Amniotic stem cell (primary cell): ENCODE data around the gene CNOT6.
"Not testable (repeated sequence)": the region's sequence is repeated elsewhere in the genome, so short reads cannot be mapped to it uniquely, and the experiment has no call there.

Experiments
- DNase-seq: peaks from one replicate; lab custom pipeline; 2025; lab: John Stamatoyannopoulos, UW

Gene CNOT6

DNA sequence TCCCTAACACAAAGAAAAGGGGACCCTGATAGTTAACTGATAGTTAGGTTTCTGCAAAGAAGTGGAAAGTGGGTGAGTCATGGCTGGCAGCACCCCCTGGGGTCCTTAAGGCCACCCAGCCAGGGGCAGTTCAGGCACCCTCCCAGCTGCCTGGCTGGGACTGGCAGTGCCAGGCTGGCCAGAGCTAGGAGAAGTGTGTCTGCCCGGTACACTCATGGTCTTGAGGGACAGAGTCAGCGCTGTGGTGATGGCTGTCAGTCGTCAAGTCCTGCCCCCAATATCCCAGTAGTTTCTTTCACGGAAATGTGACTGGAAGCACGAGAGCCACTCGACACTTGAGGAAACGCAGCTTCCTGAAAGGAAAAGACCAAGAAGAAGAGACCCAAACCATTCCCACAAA is 22.3 kb upstream of the CNOT6 start:
- DNase-seq: no peak

DNA sequence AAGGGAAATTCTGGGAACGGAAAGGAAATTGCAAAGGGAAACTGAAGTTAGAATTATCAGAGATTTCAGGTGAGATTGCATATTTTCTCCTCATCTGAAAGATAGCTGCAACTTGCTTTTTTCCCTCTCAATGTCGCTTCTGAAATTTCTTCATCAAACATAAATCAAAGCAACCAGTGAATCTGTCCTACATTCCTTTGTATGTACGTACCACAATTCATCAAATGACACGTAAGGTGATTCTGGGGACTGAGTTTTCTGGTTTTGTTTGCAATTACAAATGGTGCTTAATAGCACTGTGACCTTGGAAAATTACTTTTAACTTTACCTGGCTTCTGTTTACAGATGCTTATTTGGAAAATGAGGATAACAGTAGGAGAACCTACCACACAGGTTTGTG is 21.9 kb upstream of the CNOT6 start:
- DNase-seq: no peak

DNA sequence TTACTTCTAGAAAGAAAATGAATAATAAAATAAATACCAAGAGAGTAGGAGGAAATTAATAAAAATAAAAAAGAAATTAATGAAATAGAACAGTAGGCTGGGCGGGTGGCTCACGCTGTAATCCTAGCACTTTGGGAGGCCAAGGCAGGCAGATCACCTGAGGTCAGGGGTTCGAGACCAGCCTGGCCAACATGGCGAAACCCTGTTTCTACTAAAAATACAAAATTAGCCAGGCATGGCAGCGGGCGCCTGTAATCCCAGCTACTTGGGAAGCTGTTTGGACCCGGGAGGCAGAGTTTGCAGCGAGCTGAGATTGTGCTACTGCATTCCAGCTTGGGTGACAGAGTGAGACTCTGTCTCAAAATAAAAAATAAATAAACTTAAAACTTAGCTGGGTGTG is 20.8 kb upstream of the CNOT6 start:
- not testable (repeated sequence) for DNase-seq

DNA sequence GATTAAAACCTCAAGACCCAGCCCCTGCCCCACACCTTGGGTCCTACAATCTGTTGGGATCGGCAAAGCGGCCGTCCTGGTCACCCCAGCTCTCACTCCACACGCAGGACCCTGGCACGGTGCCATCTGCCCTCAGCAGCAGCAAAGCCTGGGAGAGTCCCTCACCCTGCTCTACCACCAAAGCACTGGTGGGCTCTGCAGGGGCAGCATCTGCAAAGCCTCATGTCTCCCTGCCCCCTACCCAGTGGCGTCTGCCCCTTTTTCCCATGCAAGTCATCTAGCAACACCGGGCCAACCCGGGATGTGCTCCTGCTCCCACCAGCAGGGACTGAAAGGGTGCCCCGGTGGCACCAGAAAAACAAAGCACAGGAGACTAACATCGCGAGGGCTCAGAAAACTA is 19.6 kb upstream of the CNOT6 start:
- no peak for DNase-seq

DNA sequence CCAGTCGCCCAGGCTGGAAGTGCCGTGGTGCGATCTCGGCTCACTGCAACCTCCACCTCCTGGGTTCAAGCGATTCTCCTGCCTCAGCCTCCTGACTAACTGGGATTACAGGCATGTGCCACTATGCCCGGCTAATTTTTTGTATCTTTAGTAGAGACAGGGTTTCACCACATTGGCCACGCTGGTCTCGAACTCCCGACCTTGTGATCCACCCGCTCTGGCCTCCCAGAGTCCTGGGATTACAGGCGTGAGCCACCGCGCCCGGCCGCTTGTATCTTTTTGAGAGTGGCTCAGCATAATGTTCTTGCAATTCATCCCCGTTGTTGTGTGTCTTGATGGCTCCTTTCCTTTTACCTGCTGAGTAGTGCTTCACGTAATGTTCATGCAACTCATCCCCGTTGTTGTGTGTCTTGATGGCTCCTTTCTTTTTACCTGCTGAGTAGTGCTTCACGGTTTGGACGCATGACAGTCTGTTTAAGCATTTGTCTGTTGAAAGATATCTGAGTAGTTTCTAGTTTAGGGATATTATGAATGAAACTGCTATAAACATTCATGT is 18.1 kb upstream of the CNOT6 start:
- not testable (repeated sequence) for DNase-seq

DNA sequence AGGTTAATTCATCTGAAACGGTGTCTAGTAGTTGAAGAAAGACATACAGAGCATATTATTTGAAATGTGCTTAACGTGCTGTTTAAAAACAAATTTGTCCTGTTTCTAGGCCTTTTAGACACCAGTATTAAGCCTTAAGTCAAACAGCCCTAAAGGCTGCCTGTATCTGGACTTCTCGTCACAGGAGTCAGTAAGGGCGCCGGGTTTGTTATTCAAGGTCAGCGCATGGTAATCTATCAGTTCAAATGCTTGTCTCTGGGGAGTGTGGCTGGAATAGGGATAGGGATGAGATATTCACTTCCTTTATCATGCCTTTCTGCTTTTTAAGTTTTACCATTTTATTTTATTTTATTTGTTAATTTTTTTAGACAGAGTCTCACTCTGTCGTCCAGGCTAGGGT is 9.4 kb upstream of the CNOT6 start:
- DNase-seq: no peak

DNA sequence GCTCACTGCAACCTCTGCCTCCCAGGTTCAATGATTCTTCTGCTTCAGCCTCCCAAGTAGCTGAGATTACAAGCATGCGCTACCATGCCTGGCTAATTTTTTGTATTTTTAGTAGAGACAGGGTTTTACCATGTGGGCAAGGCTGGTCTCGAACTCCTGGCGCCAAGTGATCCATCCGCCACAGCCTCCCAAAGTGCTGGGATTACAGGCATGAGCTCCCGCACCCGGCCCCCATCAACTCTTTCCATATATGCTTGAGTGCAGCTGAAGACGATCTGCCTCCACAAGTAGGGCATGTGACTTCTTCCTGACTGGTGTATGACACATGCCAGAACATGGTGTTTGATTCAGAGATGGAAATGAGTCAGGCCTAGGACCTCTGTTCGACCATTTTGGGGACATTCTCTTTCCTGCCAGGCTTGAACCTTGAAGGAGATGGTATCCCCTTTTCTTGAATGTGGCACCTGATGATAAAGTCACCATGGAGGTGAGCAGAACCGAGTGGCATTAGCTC is 7.5 kb upstream of the CNOT6 start:
- DNase-seq: no peak

DNA sequence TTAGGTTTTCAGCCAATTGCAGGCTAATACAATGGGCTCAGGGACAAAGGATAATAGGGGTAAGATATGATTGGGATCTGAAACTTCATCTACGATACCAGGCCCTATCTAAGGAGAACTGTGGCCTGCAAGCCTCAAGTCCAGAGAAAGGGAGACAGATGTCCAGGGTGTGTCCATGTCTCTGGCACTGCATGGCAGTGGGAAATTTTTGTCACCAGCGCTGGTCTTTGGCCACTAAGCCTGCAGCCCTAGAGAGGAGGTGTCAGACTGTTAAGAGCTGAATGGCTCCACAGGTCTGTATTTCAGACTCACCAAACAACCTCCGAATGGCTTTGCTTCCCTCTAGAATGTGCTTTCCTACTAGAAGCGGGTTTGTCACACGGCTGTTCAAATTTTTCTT is 6.6 kb upstream of the CNOT6 start:
- no peak for DNase-seq

DNA sequence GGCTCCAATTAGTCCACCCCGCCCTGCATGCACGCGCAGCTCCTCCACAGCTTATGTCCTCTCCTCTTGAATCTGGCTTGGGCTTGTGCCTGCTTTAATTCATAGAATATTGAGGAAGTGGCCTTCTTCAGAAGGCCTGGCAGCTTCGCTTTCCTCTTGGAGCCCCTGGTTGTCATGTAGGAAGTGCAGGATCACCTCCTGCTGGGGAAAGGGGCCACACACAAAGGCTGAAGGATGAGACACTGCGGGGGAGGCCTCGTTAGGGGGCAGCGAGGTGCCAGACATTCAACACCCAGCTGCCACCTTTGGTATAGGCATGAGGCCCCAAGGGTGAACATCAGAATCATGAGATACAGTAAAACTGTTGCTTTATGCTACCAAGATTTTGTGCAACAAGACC is 2.7 kb upstream of the CNOT6 start:
- DNase-seq: no peak

DNA sequence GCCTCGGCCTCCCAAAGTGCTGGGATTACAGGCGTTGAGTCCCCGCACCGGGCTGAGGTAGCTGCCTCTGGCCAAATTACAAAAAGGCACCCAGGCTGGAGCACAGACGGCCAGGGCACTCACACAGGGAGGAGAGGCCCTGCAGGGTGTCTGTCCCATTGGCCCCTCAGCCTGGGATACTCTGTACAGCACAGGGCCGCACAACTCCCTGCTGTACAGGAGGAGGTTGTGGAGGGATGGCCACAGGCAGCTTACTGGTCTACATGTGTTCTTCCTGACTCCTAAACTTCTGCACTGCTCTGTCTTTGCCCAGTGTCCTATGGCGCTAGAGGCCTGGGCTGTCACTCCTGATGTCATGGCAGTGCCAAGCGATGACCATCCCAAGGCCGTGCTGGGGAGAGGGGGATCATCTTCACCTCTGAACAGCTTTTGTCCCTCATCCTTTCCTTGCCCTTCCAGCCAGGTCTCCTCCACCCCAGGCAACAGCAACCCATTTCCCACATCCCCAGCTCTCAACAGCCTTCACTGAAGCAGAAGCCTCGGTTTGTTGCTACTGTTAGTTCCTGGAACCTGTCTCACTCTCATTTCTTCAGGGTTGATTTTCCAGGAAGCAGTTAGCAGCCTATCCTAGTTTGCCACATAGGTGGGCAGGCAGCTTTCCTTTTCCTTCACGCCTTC is 1.8 kb upstream of the CNOT6 start:
- DNase-seq: no peak

DNA sequence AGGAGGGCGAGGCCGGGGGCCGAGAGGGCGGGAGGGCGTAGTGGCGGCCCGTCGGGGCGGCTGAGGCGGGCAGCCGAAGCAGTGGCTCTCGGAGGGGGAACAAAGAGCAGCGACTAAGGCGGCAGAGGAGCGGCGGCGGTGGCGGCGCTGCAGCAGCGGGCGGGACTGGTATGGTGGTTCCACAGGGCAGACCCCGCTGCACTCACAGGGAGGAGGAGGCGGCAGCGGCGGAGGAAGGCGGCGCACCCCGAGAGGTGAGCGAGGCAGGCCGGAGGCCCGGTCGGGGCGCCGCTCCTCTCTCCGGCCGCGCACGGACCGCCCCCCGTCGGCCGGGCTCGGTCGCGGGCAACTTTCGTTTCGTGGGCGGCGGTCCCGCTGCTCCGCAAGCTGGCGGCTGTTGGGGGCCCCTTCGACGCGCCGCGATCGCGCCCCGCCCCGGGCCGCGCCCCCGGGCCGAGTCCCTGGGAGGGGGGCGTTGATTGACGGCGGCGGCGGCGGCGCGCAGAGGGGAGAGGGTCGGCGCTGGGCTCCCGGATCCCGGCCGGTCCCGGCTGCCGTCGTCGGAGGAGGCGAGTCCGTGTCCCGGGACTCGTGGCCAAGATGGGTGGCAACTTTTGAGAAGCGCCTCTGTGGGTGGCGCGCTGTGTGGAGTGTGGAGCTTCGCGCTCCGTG is 467 bp downstream of the CNOT6 start:
- no peak for DNase-seq

DNA sequence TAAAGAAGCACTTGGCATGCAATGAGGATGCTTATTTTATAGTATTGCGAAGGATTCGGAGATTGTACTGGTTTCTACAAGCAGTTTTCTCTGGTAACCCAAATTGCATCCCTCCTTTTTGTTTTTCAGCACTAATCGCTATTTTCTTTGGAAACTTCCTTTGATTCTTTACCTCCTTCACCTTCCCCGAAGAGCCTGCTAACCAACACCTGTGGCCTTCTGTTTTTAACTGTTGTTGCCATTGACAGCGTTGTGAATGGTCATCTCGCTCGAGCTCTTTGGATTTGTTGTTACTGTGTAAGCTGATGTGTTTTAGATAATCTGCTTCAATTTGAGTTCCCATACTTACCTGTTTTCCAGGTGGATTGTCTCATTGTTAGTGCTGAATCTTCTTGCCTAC is 1.1 kb downstream of the CNOT6 start:
- DNase-seq: no peak

DNA sequence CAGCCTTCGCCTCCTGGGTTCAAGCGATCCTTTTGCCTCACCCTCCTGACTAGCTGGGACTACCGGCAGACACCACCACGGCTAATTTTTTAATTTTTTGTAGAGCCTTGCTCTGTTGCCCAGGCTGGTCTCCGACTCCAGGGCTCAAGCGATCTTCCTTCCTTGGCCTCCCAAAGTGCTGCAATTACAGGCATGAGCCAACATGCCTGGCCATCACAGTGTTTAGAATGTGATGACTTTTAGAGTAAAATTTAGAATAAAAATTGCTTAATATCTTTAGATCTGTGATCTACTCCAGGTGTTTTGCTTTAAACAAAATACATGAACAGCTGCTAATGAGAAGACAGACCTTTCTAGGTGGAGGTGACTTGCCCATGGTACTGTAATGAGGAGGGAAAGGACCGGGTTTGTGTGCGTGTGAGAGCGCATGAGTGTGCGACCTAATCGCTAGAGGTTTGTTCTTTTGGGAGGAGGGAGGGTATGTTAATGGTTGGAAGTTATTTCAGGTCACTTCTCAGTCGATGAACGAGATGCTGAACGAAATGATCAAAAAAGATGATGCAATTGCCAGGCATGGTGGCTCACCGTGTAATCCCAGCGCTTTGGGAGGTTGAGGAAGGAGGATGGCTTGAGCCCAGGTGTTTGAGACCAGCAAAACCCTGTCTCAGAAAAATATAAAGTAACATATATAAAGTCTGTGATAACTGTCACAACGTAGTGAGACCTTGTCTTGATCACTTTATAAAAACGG is 2.0 kb downstream of the CNOT6 start:
- no peak for DNase-seq

DNA sequence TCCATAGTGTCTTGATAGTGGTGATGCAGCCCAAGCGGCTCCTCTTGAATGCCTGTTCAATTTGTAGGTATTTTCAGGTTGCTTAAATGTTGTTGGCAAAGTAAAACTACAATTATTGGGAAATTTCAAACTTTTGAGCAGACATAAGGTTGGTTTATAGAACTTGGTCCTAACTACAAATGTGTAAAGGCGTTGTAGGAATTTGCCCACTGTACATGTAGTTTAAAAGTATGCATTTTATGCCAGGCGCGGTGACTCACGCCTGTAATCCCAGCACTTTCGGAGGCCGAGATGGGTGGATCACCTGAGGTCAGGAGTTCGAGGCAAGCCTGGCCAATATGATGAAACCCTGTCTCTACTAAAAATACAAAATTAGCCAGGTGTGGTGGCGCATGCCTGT is 2.6 kb downstream of the CNOT6 start:
- not testable (repeated sequence) for DNase-seq

DNA sequence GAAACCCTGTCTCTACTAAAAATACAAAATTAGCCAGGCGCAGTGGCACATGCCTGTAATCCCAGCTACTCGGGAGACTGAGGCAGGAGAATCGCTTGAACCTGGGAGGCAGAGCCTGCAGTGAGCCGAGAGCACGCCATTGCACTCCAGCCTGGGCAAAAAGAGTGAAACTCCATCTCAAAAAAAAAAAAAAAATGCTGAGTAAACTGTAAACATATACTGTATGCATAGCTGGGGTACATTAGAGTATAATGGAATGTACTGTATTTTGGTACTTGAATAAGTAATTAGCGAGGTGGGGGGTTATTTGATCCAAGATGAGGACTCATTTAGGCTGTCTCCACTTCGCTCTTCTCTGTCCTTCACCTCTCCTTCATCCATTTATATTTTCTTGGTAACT is 3.7 kb downstream of the CNOT6 start:
- not testable (repeated sequence) for DNase-seq

DNA sequence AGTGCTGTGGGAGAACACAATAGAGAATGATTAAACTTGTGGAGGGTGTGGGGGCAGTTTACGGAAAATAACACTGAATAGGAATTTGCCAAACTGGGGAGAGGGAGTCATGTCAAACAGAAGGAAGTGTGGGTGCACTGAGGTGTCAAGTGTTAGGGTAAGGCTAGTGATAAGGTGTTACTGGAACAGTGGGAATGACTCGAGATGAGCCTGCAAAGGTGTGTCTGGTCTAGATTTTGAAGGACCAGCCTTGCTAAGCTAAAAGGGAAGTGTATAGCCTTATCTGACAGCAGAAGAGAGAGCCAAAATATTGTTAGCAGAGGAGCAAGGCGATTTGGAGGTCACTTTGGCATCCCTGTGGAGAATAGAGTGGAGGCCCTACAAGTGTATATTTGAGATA is 4.2 kb downstream of the CNOT6 start:
- no peak for DNase-seq

DNA sequence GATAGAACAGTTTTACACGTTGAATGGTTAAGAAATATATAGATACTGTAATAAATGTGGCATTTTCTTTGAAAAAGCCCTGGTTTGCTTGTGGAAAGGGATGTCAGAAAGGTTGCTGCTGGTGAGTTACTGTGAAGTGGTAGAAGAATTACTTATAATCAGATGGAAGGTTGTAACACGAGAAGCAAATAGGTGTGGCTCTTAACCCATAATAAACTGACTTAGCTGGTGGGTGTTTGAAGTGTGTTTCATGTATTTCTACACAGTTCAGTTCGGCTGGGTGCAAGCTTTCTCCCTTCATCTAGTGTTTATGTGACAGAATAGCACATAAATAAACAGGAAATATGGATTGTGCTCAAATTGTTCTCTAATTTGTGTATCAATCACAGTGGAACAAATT is 5.5 kb downstream of the CNOT6 start:
- no peak for DNase-seq

DNA sequence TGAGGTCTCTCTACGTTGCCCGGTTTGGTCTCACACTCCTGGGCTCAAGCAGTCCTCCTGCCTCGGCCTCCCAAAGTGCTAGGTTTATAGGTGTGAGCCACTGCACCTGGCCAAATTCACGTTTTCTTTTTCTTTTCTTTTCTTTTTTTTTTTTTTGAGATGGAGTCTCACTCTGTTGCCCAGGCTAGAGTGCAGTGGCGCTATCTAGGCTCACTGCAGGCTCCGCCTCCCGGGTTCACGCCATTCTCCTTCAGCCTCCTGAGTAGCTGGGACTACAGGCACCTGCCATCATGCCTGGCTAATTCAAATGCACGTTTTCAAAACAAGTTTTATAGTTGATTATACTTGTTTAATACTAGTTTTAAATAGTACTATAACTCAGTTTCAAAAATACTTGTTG is 6.1 kb downstream of the CNOT6 start:
- not testable (repeated sequence) for DNase-seq

DNA sequence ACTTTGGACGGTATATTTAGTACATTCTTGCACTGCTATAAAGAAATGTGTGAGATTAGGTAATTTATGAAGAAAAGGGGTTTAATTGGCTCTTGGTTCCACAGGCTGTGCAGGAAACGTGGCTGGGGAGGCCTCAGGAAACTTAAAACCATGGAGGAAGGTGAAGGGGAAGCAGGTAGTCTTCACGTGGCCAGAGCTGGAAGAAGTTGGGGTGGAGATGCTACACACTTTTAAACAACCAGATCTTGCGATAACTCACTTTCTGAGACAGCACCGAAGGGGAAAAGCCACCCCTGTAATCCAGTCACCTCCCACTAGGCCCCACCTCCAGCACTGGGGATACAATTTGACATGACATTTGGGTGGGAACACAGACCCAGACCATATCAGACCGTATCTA is 13.5 kb downstream of the CNOT6 start:
- DNase-seq: no peak

DNA sequence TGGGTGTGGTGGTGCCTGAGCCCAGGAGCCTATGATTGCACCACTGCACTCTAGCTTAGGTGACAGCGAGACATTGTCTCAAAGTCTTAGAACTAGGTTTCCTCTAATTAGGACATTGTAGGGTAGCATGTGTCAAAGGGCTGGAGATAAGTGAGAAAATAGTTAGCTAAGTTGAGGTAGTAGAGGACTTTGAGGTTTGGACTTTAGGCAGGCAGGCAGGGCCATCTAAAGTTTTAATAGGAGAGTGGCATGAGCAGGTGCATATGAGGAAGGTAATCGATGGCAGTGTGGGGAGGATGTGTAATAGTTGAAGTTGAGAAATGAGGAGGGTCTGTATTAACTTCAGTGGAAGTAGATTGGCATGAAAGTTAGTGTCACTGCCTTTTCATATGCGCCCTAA is 21.1 kb downstream of the CNOT6 start:
- no peak for DNase-seq

DNA sequence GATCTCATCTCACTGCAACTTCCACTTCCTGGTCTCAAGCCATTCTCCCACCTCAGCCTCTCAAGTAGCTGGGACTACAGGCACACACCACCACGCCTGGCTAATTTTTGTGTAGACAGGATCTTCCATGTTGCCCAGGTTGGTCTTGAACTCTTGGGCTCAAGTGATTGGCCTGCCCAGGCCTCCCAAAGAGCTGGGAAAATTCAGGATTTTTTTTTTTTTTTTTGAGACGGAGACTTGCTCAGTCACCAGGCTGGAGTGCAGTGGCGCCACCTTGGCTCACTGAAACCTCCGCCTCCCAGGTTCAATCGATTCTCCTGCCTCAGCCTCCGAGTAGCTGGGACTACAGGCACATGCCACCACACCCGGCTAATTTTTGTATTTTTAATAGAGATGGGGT is 21.8 kb downstream of the CNOT6 start:
- not testable (repeated sequence) for DNase-seq

DNA sequence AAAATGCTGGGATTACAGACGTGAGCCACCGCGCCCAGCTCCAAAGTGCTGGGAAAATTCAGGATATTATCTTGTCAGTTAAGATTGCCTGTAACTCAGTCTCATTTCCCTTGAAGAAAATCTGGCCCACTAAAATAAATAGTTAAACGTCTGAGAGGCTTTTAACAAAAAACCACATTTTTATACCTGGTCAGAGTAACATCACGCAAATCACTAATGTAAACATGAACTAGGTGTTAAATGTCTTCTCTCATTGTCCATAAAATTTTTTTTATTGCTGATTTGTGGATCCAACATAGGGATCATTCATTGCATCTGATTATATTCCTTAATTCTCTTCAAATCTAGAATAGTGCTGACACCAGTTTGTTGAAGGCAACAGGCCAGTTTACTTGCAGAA is 22.3 kb downstream of the CNOT6 start:
- no peak for DNase-seq

DNA sequence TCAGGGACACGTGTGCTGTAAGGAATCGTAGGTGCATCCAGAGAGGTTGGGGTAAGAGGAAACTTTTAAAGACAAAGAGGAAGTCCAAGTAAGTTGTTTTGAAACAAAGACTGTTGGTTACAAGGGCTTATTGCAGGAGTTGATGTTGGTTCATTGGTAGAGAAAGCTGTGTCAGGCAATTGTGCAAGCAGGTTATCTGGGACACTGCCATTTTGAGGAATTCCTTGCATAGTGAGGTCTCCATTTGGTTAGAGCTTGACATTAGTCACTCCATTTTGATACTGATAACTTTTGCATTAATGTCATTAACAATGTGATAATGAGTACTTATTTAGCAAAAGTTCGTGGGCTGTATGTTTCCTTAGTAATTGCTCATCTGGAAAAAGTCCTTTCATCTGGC is 24.9 kb downstream of the CNOT6 start:
- DNase-seq: no peak
